ENCODE data around the gene ANAPC4.

DNA sequence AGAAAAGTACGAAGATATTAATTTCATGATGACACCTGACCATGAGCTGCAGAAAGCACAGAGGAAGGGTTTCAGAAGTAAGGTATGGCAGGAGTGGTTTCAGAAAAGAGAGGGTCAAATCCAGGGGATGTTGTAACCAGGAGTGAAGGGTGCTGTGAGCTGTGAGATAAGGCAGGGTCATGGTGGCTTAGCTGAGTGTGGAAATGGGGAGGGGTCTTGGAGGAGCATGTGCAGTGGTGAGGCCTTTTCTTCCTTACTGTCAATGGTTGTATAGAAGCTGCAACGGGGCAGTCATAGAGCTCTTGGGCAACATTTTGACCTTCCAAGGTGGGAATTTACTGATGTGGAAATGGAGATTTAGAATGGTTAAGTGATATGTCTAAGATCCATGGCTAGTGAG lies 2.5 kb downstream of the ANAPC4 start:
- TF ChIP-seq, protein P1, sequence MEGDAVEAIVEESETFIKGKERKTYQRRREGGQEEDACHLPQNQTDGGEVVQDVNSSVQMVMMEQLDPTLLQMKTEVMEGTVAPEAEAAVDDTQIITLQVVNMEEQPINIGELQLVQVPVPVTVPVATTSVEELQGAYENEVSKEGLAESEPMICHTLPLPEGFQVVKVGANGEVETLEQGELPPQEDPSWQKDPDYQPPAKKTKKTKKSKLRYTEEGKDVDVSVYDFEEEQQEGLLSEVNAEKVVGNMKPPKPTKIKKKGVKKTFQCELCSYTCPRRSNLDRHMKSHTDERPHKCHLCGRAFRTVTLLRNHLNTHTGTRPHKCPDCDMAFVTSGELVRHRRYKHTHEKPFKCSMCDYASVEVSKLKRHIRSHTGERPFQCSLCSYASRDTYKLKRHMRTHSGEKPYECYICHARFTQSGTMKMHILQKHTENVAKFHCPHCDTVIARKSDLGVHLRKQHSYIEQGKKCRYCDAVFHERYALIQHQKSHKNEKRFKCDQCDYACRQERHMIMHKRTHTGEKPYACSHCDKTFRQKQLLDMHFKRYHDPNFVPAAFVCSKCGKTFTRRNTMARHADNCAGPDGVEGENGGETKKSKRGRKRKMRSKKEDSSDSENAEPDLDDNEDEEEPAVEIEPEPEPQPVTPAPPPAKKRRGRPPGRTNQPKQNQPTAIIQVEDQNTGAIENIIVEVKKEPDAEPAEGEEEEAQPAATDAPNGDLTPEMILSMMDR (IDR thresholded peaks at IDR 0.05 in 8 of 11, conservative IDR thresholded peaks at IDR 0.05 in 3 of 11), result no peak
- no peak for TF ChIP-seq POLR2A (IDR thresholded peaks at IDR 0.05)

Measured in spleen (tissue), 7 donors.